B cell (primary cell): ENCODE measurements around the gene MBD6. TPM values are rescaled to one million over a fixed set of nuclear protein-coding genes. Genes with fewer than 3 reads are reported as not detected.

ENCODE experiments used
- ATAC-seq: fragments of 200-7000 bp; cut with Tn5 transposase; one replicate; pipeline ENCODE4 v1.10.0; 2021; ENCODE audit warnings: low read depth, mild to moderate bottlenecking, moderate number of reproducible peaks, moderate library complexity
- CTCF ChIA-PET: fragments of 350-600 bp; sonication (Branson Sonifier 250); formaldehyde crosslinking; loops from one replicate; lab custom pipeline; 2021; ENCODE audit warnings: antibody characterized with exemption, inconsistent platforms; lab: Charles Lee
- POLR2A ChIA-PET: fragments of 350-600 bp; sonication (Branson Sonifier 250); formaldehyde crosslinking; loops from one replicate; lab custom pipeline; 2021; ENCODE audit warnings: antibody characterized with exemption; lab: Charles Lee
- DNase-seq: peaks from one replicate; pipeline ENCODE4 v3.0.0; 2013
- H2AFZ ChIP-seq: 2 replicates; pipeline ENCODE4 v1.6.1; 2012; ENCODE audit warnings: mild to moderate bottlenecking, low read depth, low read length; ENCODE audit not compliant: insufficient read depth, poor library complexity, severe bottlenecking
- H3K27ac ChIP-seq, 2 donors: 1 replicate in 1 of 2; 2 replicates in 1 of 2; pipeline ENCODE4 v1.5.1; 2012 to 2013; ENCODE audit warnings: low read length in 2 of 2, mild to moderate bottlenecking in 2 of 2, moderate library complexity in 1 of 2
- H3K27me3 ChIP-seq, 4 experiments: fragments of 200-600 bp in 1 of 4; sonication (generic) in 1 of 4; replicated peaks in 1 of 4; 1 replicate in 2 of 4; 2 replicates in 2 of 4; pipeline versions ENCODE4 v1.6.1 to v1.7.0; 2013 to 2016; ENCODE audit warnings: low read length in 3 of 4, mild to moderate bottlenecking in 2 of 4, mixed read lengths in 1 of 4, moderate library complexity in 1 of 4; ENCODE audit not compliant: insufficient read depth in 4 of 4, control insufficient read depth in 3 of 4; ENCODE audit errors: control extremely low read depth in 1 of 4
- H3K36me3 ChIP-seq, 2 experiments: replicated peaks in 1 of 2; 1 replicate in 1 of 2; 2 replicates in 1 of 2; pipeline versions ENCODE4 v1.6.1 to v1.7.1; 2013; ENCODE audit warnings: low read length in 1 of 2; ENCODE audit not compliant: insufficient read depth in 2 of 2, control insufficient read depth in 1 of 2; ENCODE audit errors: control extremely low read depth in 1 of 2, extremely low read depth in 1 of 2
- H3K4me1 ChIP-seq, 2 donors: fragments of 200-600 bp in 1 of 2; sonication (generic) in 1 of 2; 1 replicate in 1 of 2; 2 replicates in 1 of 2; pipeline versions ENCODE4 v1.5.1 to v1.6.1; 2013 to 2017; ENCODE audit warnings: low read length in 2 of 2; ENCODE audit not compliant: control insufficient read depth in 2 of 2, insufficient read depth in 2 of 2
- H3K4me2 ChIP-seq: replicated peaks from 2 replicates; pipeline ENCODE3; 2012; ENCODE audit warnings: mild to moderate bottlenecking, low read depth, low read length; ENCODE audit not compliant: poor library complexity, severe bottlenecking
- H3K4me3 ChIP-seq, 5 experiments: fragments of 200-600 bp in 1 of 5; sonication (generic) in 1 of 5; 1 replicate in 3 of 5; 2 replicates in 2 of 5; pipeline versions ENCODE4 v1.5.1 to v1.7.0; 2011 to 2016; ENCODE audit warnings: low read length in 4 of 5, mild to moderate bottlenecking in 4 of 5, low read depth in 2 of 5, control low read depth in 1 of 5, moderate library complexity in 1 of 5; ENCODE audit not compliant: insufficient read depth in 1 of 5; ENCODE audit errors: control extremely low read depth in 1 of 5, extremely low read depth in 1 of 5
- H3K79me2 ChIP-seq: fragments of 200-600 bp; sonication (generic); one replicate; pipeline ENCODE4 v1.6.0; 2016; ENCODE audit warnings: low read length; ENCODE audit not compliant: control insufficient read depth, insufficient read depth
- H3K9ac ChIP-seq: fragments of 200-600 bp; sonication (generic); 2 replicates; pipeline ENCODE4 v1.6.1; 2017; ENCODE audit warnings: mild to moderate bottlenecking, low read length, moderate library complexity
- H3K9me3 ChIP-seq, 3 donors: one replicate each; pipeline versions ENCODE4 v1.6.1 to v1.7.1; 2013; ENCODE audit warnings: low read length in 2 of 3; ENCODE audit not compliant: control insufficient read depth in 2 of 3, insufficient read depth in 1 of 3; ENCODE audit errors: control extremely low read depth in 1 of 3
- H4K20me1 ChIP-seq: 2 replicates; pipeline ENCODE4 v1.6.0; 2012; ENCODE audit warnings: mild to moderate bottlenecking, low read length; ENCODE audit not compliant: insufficient read depth, control insufficient read depth, poor library complexity, severe bottlenecking
- H3K27ac Mint-ChIP-seq: one replicate; pipeline ENCODE4 v1.8.0; 2021; ENCODE audit warnings: mixed read lengths
- H3K27me3 Mint-ChIP-seq: one replicate; pipeline ENCODE4 v1.8.0; 2021; ENCODE audit warnings: mixed read lengths
- H3K4me1 Mint-ChIP-seq: one replicate; pipeline ENCODE4 v1.8.0; 2021; ENCODE audit warnings: mixed read lengths
- H3K4me3 Mint-ChIP-seq: one replicate; pipeline ENCODE4 v1.8.0; 2021; ENCODE audit warnings: mixed read lengths
- H3K9me3 Mint-ChIP-seq: one replicate; pipeline ENCODE4 v1.8.0; 2022; ENCODE audit warnings: mixed read lengths; ENCODE audit not compliant: insufficient read depth
- CTCF ChIP-seq: fragments of 200-600 bp; IDR thresholded peaks from one replicate; pipeline ENCODE4 v1.8.0; 2022; ENCODE audit warnings: antibody characterized with exemption, mild to moderate bottlenecking
- EZH2 ChIP-seq: IDR thresholded peaks from 2 replicates; pipeline ENCODE4 v1.6.1; 2012; ENCODE audit warnings: borderline replicate concordance, low read depth, mild to moderate bottlenecking, moderate library complexity, low read length; ENCODE audit not compliant: insufficient read depth, poor library complexity, severe bottlenecking
- WGBS: methylation state at CpG from one replicate; pipeline ENCODE4 v1.1.5; 2013; ENCODE audit warnings: missing lambda C conversion rate; ENCODE audit not compliant: insufficient coverage; 5-methylcytosine and 5-hydroxymethylcytosine counted together
- intact Hi-C: fragments of 100-400 bp; cut with micrococcal nuclease; formaldehyde crosslinking; loops from one replicate; pipeline ENCODE4 v1.10.0; 2022
- polyA plus RNA-seq: library from polyadenylated mRNA; depleted of rRNA; stranded (reverse); fragments of >200 nt; gene quantifications from 2 replicates; pipeline ENCODE4 v1.2.3, GENCODE V29; 2012
- total RNA-seq, 2 donors: library from RNA; stranded (reverse); fragments of 120-200 nt in 1 of 2; gene quantifications; 1 replicate in 1 of 2; 2 replicates in 1 of 2; pipeline versions ENCODE4 v1.2.3 to v1.2.4, GENCODE V29; 2013 to 2022

The MBD6 gene
- total and polyA plus RNA-seq, 2 donors (not counting 1 experiment from before 2014, with no cell fraction given) = 39.4 to 121 TPM

- WGBS = no CpG with 5 or more reads among the region's 4 CpGs
- Histone ChIP-seq H2AFZ (no peak overlapping the region), H3K36me3 (no peaks in the 10 kb centered on the region), H4K20me1 (no peaks in the 10 kb centered on the region), H3K4me2 (no peak overlapping the region), H3K27me3 (peaks cover 0 to 15% (median 2%) of the 10 kb centered on the region in 4 experiments), H3K9me3 (no peaks in the 10 kb centered on the region), H3K9ac (no peak overlapping the region), H3K27ac (no peak overlapping the region), H3K4me1 (no peaks in the 10 kb centered on the region), H3K4me3 (no peak overlapping the region), H3K79me2 (no peaks in the 10 kb centered on the region)
- H3K27me3 Mint-ChIP-seq = peaks cover 31% of the 10 kb centered on the region
- intact Hi-C loops = no loop called here
- H3K4me1 Mint-ChIP-seq = no peaks in the 10 kb centered on the region
- no peak overlapping the region for H3K27ac Mint-ChIP-seq
- DNase-seq = no peak
- no peak for ATAC-seq
- TF ChIP-seq CTCF (no peak), EZH2 (no peak)
- POLR2A ChIA-PET = no interaction called here
- no peaks in the 10 kb centered on the region for H3K9me3 Mint-ChIP-seq
- CTCF ChIA-PET = interaction anchor here (1.3 kb wide), 1 partner anchor 20 kb away, joined by 4 read pairs; no protein-coding TSS in a partner anchor
- no peak overlapping the region for H3K4me3 Mint-ChIP-seq
Measured at GRCh38 chr12:57563358-57563757, 40.7 kb downstream of the MBD6 start.

GRCh38 chr12:57564178-57564740 is 41.6 kb downstream of the MBD6 start:
- ATAC-seq (no peak), DNase-seq (no peak)
- H3K79me2 ChIP-seq = no peaks in the 10 kb centered on the region
- WGBS = 93% methylated on average over 2 of the region's 7 CpGs
- ChIA-PET CTCF (interaction anchor here (1.3 kb wide), 1 partner anchor 19 kb away, joined by 4 read pairs; no protein-coding TSS in a partner anchor), POLR2A (no interaction called here)
- H3K27ac Mint-ChIP-seq = no peak overlapping the region
- no peak overlapping the region for H3K4me2 ChIP-seq
- H3K9me3 Mint-ChIP-seq = no peaks in the 10 kb centered on the region
- TF ChIP-seq EZH2 (no peak), CTCF (no peak)
- no peak overlapping the region for H2AFZ ChIP-seq
- no peaks in the 10 kb centered on the region for H3K4me1 Mint-ChIP-seq
- no peak overlapping the region for H3K9ac ChIP-seq
- H3K27ac ChIP-seq = no peak overlapping the region
- no peaks in the 10 kb centered on the region for H3K9me3 ChIP-seq
- H3K36me3 ChIP-seq = no peaks in the 10 kb centered on the region
- no peak overlapping the region for H3K4me3 Mint-ChIP-seq
- H3K27me3 Mint-ChIP-seq = peaks cover 35% of the 10 kb centered on the region
- intact Hi-C loops = no loop called here
- H3K4me1 ChIP-seq = no peaks in the 10 kb centered on the region
- H3K4me3 ChIP-seq = no peak overlapping the region
- peaks cover 0 to 15% (median 2%) of the 10 kb centered on the region in 4 experiments for H3K27me3 ChIP-seq
- H4K20me1 ChIP-seq = no peaks in the 10 kb centered on the region
